Measurements from ENCODE around the gene CHRDL2.

GRCh38 chr11:74773476-74773875 lies 42.2 kb upstream of the CHRDL2 start:
- TF ChIP-seq POLR2A (IDR thresholded peaks at IDR 0.05) (no peak), CTCF (IDR thresholded peaks at IDR 0.05) (no peak)
